GM12874 (cell line): ENCODE data around the gene KIF1C.

Experiments
- CTCF ChIP-seq: IDR thresholded peaks from 2 replicates; pipeline ENCODE4 v1.5.1; 2011; ENCODE audit warnings: low read depth, mild to moderate bottlenecking, control low read depth, low read length, moderate library complexity; ENCODE audit not compliant: insufficient read depth

The KIF1C gene

DNA sequence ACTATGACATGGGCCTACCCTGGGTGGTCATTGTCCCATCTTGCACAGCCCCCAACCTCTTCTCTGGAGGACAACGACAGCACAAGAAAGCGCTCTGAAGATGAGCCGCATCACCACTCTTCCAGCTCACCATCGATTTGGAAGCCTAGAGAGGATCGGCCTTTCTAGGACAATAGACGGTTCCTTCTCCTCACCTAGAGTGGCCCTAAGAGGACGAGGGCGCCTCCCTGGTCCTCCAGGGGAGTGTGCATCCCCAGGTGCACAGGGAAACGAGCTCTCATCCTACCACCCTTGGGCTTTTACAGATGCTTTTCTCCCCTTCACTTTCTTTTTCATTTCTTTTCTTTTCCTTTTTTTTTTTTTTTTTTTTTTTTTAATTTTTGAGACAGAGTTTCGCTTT lies 57.8 kb downstream of the KIF1C start:
- TF ChIP-seq CTCF: no peak

GRCh38 chr17:5065227-5065744 lies 67.5 kb downstream of the KIF1C start:
- TF ChIP-seq CTCF: no peak

DNA sequence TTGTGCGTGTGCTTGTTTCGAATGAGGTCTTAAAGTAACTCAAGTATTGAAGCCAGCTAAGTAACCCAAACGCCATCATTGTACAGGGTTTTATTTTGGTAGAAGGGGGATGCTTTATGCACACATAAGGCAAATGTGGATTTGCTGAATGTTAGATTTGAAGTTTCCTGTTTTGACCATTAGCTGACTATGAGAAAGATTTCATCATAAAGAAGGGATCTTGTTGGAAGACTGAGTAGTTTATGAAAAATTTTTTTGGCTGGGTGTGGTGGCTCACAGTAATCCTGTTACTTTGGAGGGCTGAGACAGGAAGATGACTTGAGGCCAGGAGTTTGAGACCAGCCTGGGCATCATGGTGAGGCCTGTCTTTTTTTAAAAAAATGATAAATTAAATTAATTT lies 70.5 kb downstream of the KIF1C start:
- TF ChIP-seq CTCF: no peak

DNA sequence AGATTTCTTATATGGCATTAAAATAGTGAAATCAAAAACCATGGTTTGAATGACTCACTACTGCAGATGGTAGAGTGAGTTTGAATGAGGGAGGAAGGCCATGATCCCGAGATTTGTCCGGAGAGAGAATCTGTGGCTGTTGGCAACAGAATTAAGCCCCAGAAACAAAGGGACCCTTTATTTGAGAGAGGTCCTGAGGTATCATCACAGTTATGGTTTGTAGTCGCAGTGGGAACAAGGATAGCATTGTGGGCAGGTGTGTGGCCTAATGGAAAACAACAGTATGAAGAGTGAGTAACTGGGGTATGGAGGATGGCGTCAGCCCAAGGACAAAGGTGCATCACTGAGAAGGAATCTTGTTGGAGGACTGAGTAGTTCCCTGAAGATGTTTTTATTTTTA lies 72.0 kb downstream of the KIF1C start:
- TF ChIP-seq CTCF: no peak

- TF ChIP-seq CTCF: no peak
These were observed 80.0 kb downstream of the KIF1C start for GRCh38 chr17:5077781-5078105.
